ENCODE data around the gene ZNF672.

ZNF672 gene

GRCh38 chr1:248821101-248821500, 16.9 kb upstream of the ZNF672 start:
- H3K36me3 ChIP-seq (ENCODE audit: low read depth) = peaks cover 26% of the 10 kb centered on the region
- ATAC-seq (ENCODE audit: low read depth) = no peak; the same call in 2 of the 3 replicates
- no peak overlapping the region for H3K4me3 ChIP-seq (ENCODE audit: severe bottlenecking)
- no peaks in the 10 kb centered on the region for H3K4me1 ChIP-seq (ENCODE audit: insufficient read depth, poor library complexity, severe bottlenecking)
- no peak overlapping the region for H3K27ac ChIP-seq (ENCODE audit: poor library complexity, severe bottlenecking)
- no peak for TF ChIP-seq CTCF (IDR thresholded peaks at IDR 0.05; ENCODE audit: poor library complexity, severe bottlenecking)
- DNase-seq (ENCODE audit: low spot score) = no peak
- no peaks in the 10 kb centered on the region for H3K27me3 ChIP-seq (ENCODE audit: insufficient read depth, poor library complexity, severe bottlenecking)
- no peaks in the 10 kb centered on the region for H3K9me3 ChIP-seq (ENCODE audit: severe bottlenecking)

GRCh38 chr1:248821641-248822040, 16.4 kb upstream of the ZNF672 start:
- H3K4me3 ChIP-seq (ENCODE audit: severe bottlenecking) = no peak overlapping the region
- H3K4me1 ChIP-seq (ENCODE audit: insufficient read depth, poor library complexity, severe bottlenecking) = no peaks in the 10 kb centered on the region
- no peaks in the 10 kb centered on the region for H3K9me3 ChIP-seq (ENCODE audit: severe bottlenecking)
- no peak for TF ChIP-seq CTCF (IDR thresholded peaks at IDR 0.05; ENCODE audit: poor library complexity, severe bottlenecking)
- no peak for ATAC-seq (ENCODE audit: low read depth)
- no peak for DNase-seq (ENCODE audit: low spot score)
- no peak overlapping the region for H3K27ac ChIP-seq (ENCODE audit: poor library complexity, severe bottlenecking)
- peaks cover 26% of the 10 kb centered on the region for H3K36me3 ChIP-seq (ENCODE audit: low read depth)
- H3K27me3 ChIP-seq (ENCODE audit: insufficient read depth, poor library complexity, severe bottlenecking) = no peaks in the 10 kb centered on the region

- Histone ChIP-seq H3K27me3 (ENCODE audit: insufficient read depth, poor library complexity, severe bottlenecking) (no peaks in the 10 kb centered on the region), H3K9me3 (ENCODE audit: severe bottlenecking) (no peaks in the 10 kb centered on the region), H3K4me1 (ENCODE audit: insufficient read depth, poor library complexity, severe bottlenecking) (no peaks in the 10 kb centered on the region), H3K27ac (ENCODE audit: poor library complexity, severe bottlenecking) (no peak overlapping the region), H3K4me3 (ENCODE audit: severe bottlenecking) (no peak overlapping the region), H3K36me3 (ENCODE audit: low read depth) (peaks cover 26% of the 10 kb centered on the region)
- TF ChIP-seq CTCF (IDR thresholded peaks at IDR 0.05; ENCODE audit: poor library complexity, severe bottlenecking) = no peak
- DNase-seq (ENCODE audit: low spot score) = no peak
- ATAC-seq (ENCODE audit: low read depth) = no peak
Observed at GRCh38 chr1:248822148-248823032, 15.6 kb upstream of the ZNF672 start.

GRCh38 chr1:248823517-248824001, 14.5 kb upstream of the ZNF672 start:
- no peak overlapping the region for H3K4me3 ChIP-seq (ENCODE audit: severe bottlenecking)
- H3K4me1 ChIP-seq (ENCODE audit: insufficient read depth, poor library complexity, severe bottlenecking) = peaks cover under 1% of the 10 kb centered on the region
- H3K27me3 ChIP-seq (ENCODE audit: insufficient read depth, poor library complexity, severe bottlenecking) = no peaks in the 10 kb centered on the region
- H3K36me3 ChIP-seq (ENCODE audit: low read depth) = peaks cover 26% of the 10 kb centered on the region
- no peak for DNase-seq (ENCODE audit: low spot score)
- no peak for ATAC-seq (ENCODE audit: low read depth)
- H3K27ac ChIP-seq (ENCODE audit: poor library complexity, severe bottlenecking) = no peak overlapping the region
- no peak for TF ChIP-seq CTCF (IDR thresholded peaks at IDR 0.05; ENCODE audit: poor library complexity, severe bottlenecking)
- no peaks in the 10 kb centered on the region for H3K9me3 ChIP-seq (ENCODE audit: severe bottlenecking)

- Histone ChIP-seq H3K36me3 (ENCODE audit: low read depth) (peaks cover 26% of the 10 kb centered on the region), H3K27ac (ENCODE audit: poor library complexity, severe bottlenecking) (no peak overlapping the region), H3K9me3 (ENCODE audit: severe bottlenecking) (no peaks in the 10 kb centered on the region), H3K27me3 (ENCODE audit: insufficient read depth, poor library complexity, severe bottlenecking) (no peaks in the 10 kb centered on the region), H3K4me1 (ENCODE audit: insufficient read depth, poor library complexity, severe bottlenecking) (peaks cover 7% of the 10 kb centered on the region), H3K4me3 (ENCODE audit: severe bottlenecking) (no peak overlapping the region)
- ATAC-seq (ENCODE audit: low read depth) = no peak
- no peak for TF ChIP-seq CTCF (IDR thresholded peaks at IDR 0.05; ENCODE audit: poor library complexity, severe bottlenecking)
- no peak for DNase-seq (ENCODE audit: low spot score)
Observed at GRCh38 chr1:248824301-248824700, 13.7 kb upstream of the ZNF672 start.

Measured in RWPE2 (cell line).